MV-4-11 (cell line): ENCODE measurements around the gene PGM2L1.
"Not testable (repeated sequence)": the region's sequence is repeated elsewhere in the genome, so short reads cannot be mapped to it uniquely, and the experiment has no call there.

Experiments
- DNase-seq: peaks from one replicate; lab custom pipeline; 2025; lab: John Stamatoyannopoulos, UW

Gene PGM2L1

GRCh38 chr11:74398244-74399159, at the start of gene PGM2L1:
Gene PGM2L1, minus strand, starts transcription at chr11:74398433. Its CDS starts 272 bp downstream, at chr11:74398161.
- peak; percentile 94 for DNase-seq

- no peak for DNase-seq
These were observed 49.5 kb upstream of the PGM2L1 start for GRCh38 chr11:74447720-74448119.

GRCh38 chr11:74446532-74446938, 48.3 kb upstream of the PGM2L1 start:
- DNase-seq: no peak

GRCh38 chr11:74444173-74444826, 46.1 kb upstream of the PGM2L1 start:
- no peak for DNase-seq

GRCh38 chr11:74443071-74443864, 45.0 kb upstream of the PGM2L1 start:
- no peak for DNase-seq

GRCh38 chr11:74442636-74443035, 44.4 kb upstream of the PGM2L1 start:
- no peak for DNase-seq

GRCh38 chr11:74438681-74439080, 40.4 kb upstream of the PGM2L1 start:
- no peak for DNase-seq

GRCh38 chr11:74437441-74438042, 39.3 kb upstream of the PGM2L1 start:
- no peak for DNase-seq

- DNase-seq: peak; percentile 71
These were observed 36.3 kb upstream of the PGM2L1 start for GRCh38 chr11:74434528-74434927.

- DNase-seq: no peak
These were observed 31.0 kb upstream of the PGM2L1 start for GRCh38 chr11:74429205-74429604.

- DNase-seq: no peak
These were observed 29.2 kb upstream of the PGM2L1 start for GRCh38 chr11:74427384-74427886.

GRCh38 chr11:74425100-74425499, 26.9 kb upstream of the PGM2L1 start:
- DNase-seq: no peak

GRCh38 chr11:74418509-74418895, 20.3 kb upstream of the PGM2L1 start:
- DNase-seq: peak; percentile 3

GRCh38 chr11:74417860-74418508, 19.8 kb upstream of the PGM2L1 start:
- no peak for DNase-seq

GRCh38 chr11:74417379-74417804, 19.2 kb upstream of the PGM2L1 start:
- no peak for DNase-seq

GRCh38 chr11:74416974-74417373, 18.7 kb upstream of the PGM2L1 start:
- not testable (repeated sequence) for DNase-seq

GRCh38 chr11:74412733-74413359, 14.6 kb upstream of the PGM2L1 start:
- no peak for DNase-seq

GRCh38 chr11:74412321-74412720, 14.1 kb upstream of the PGM2L1 start:
- DNase-seq: no peak

- no peak for DNase-seq
These were observed 11.4 kb upstream of the PGM2L1 start for GRCh38 chr11:74409633-74410032.

- no peak for DNase-seq
These were observed 5.5 kb upstream of the PGM2L1 start for GRCh38 chr11:74403607-74404321.
